ENCODE measurements around the gene SPATC1L.

SPATC1L gene

GRCh38 chr21:46219591-46220239 is 35.5 kb upstream of the SPATC1L start:
- peaks cover 39% of the 10 kb centered on the region for H3K36me3 Mint-ChIP-seq
- H3K4me3 Mint-ChIP-seq: no peak overlapping the region
- ATAC-seq: no peak
- H3K27me3 Mint-ChIP-seq: no peaks in the 10 kb centered on the region
- H3K27ac Mint-ChIP-seq: no peak overlapping the region
- no peaks in the 10 kb centered on the region for H3K9me3 Mint-ChIP-seq
- peaks cover 19% of the 10 kb centered on the region for H3K4me1 Mint-ChIP-seq

GRCh38 chr21:46218906-46219590 is 34.8 kb upstream of the SPATC1L start:
- H3K4me3 Mint-ChIP-seq: no peak overlapping the region
- no peak for ATAC-seq
- H3K4me1 Mint-ChIP-seq: peaks cover 15% of the 10 kb centered on the region
- no peaks in the 10 kb centered on the region for H3K27me3 Mint-ChIP-seq
- H3K27ac Mint-ChIP-seq: no peak overlapping the region
- H3K36me3 Mint-ChIP-seq: peaks cover 44% of the 10 kb centered on the region
- H3K9me3 Mint-ChIP-seq: no peaks in the 10 kb centered on the region

- peaks cover 53% of the 10 kb centered on the region for H3K36me3 Mint-ChIP-seq
- no peak overlapping the region for H3K4me3 Mint-ChIP-seq
- no peaks in the 10 kb centered on the region for H3K9me3 Mint-ChIP-seq
- peaks cover 13% of the 10 kb centered on the region for H3K4me1 Mint-ChIP-seq
- no peak overlapping the region for H3K27ac Mint-ChIP-seq
- no peak for ATAC-seq
- no peaks in the 10 kb centered on the region for H3K27me3 Mint-ChIP-seq
Observed at GRCh38 chr21:46217511-46218196, 33.4 kb upstream of the SPATC1L start.

GRCh38 chr21:46216132-46216747 is 32.0 kb upstream of the SPATC1L start:
- H3K27ac Mint-ChIP-seq: no peak overlapping the region
- H3K27me3 Mint-ChIP-seq: no peaks in the 10 kb centered on the region
- peaks cover 52% of the 10 kb centered on the region for H3K36me3 Mint-ChIP-seq
- H3K9me3 Mint-ChIP-seq: no peaks in the 10 kb centered on the region
- no peak overlapping the region for H3K4me3 Mint-ChIP-seq
- H3K4me1 Mint-ChIP-seq: peaks cover 8% of the 10 kb centered on the region
- ATAC-seq: no peak

- peaks cover 49% of the 10 kb centered on the region for H3K36me3 Mint-ChIP-seq
- peak; percentile 22 for ATAC-seq
- H3K9me3 Mint-ChIP-seq: no peaks in the 10 kb centered on the region
- no peak overlapping the region for H3K4me3 Mint-ChIP-seq
- no peak overlapping the region for H3K27ac Mint-ChIP-seq
- H3K27me3 Mint-ChIP-seq: no peaks in the 10 kb centered on the region
- H3K4me1 Mint-ChIP-seq: peaks cover 7% of the 10 kb centered on the region
Observed at GRCh38 chr21:46215436-46216131, 31.3 kb upstream of the SPATC1L start.

GRCh38 chr21:46214478-46215340 is 30.4 kb upstream of the SPATC1L start:
- ATAC-seq: no peak
- Mint-ChIP-seq H3K27ac (no peak overlapping the region), H3K27me3 (no peaks in the 10 kb centered on the region), H3K36me3 (peaks cover 42% of the 10 kb centered on the region), H3K9me3 (no peaks in the 10 kb centered on the region), H3K4me3 (no peak overlapping the region), H3K4me1 (no peaks in the 10 kb centered on the region)

GRCh38 chr21:46213620-46214286 is 29.5 kb upstream of the SPATC1L start:
- no peaks in the 10 kb centered on the region for H3K27me3 Mint-ChIP-seq
- no peak overlapping the region for H3K27ac Mint-ChIP-seq
- no peaks in the 10 kb centered on the region for H3K9me3 Mint-ChIP-seq
- H3K4me3 Mint-ChIP-seq: no peak overlapping the region
- peaks cover 37% of the 10 kb centered on the region for H3K36me3 Mint-ChIP-seq
- no peak for ATAC-seq
- no peaks in the 10 kb centered on the region for H3K4me1 Mint-ChIP-seq

GRCh38 chr21:46212721-46213484 is 28.6 kb upstream of the SPATC1L start:
- Mint-ChIP-seq H3K9me3 (no peaks in the 10 kb centered on the region), H3K27me3 (no peaks in the 10 kb centered on the region), H3K27ac (no peak overlapping the region), H3K4me1 (no peaks in the 10 kb centered on the region), H3K36me3 (peaks cover 44% of the 10 kb centered on the region), H3K4me3 (no peak overlapping the region)
- no peak for ATAC-seq

- Mint-ChIP-seq H3K27ac (no peak overlapping the region), H3K36me3 (peaks cover 50% of the 10 kb centered on the region)
Observed at GRCh38 chr21:46211786-46212720, 27.8 kb upstream of the SPATC1L start.

GRCh38 chr21:46211376-46211775 is 27.1 kb upstream of the SPATC1L start:
- H3K27me3 Mint-ChIP-seq: no peaks in the 10 kb centered on the region
- H3K4me3 Mint-ChIP-seq: no peak overlapping the region
- no peaks in the 10 kb centered on the region for H3K4me1 Mint-ChIP-seq
- peaks cover 53% of the 10 kb centered on the region for H3K36me3 Mint-ChIP-seq
- ATAC-seq: no peak
- no peak overlapping the region for H3K27ac Mint-ChIP-seq
- no peaks in the 10 kb centered on the region for H3K9me3 Mint-ChIP-seq

More at GRCh38 chr21:46211786-46212720, 27.8 kb upstream of the SPATC1L start:
- no peak for ATAC-seq
- Mint-ChIP-seq H3K9me3 (no peaks in the 10 kb centered on the region), H3K27me3 (no peaks in the 10 kb centered on the region), H3K4me1 (no peaks in the 10 kb centered on the region), H3K4me3 (no peak overlapping the region)

- Mint-ChIP-seq H3K36me3 (peaks cover 55% of the 10 kb centered on the region), H3K4me1 (no peaks in the 10 kb centered on the region), H3K27me3 (no peaks in the 10 kb centered on the region), H3K9me3 (no peaks in the 10 kb centered on the region), H3K4me3 (no peak overlapping the region), H3K27ac (no peak overlapping the region)
- ATAC-seq: no peak
Observed at GRCh38 chr21:46210378-46211136, 26.3 kb upstream of the SPATC1L start.
